Measurements from ENCODE around the gene C16orf96. TPM values are rescaled to one million over a fixed set of nuclear protein-coding genes. Genes with fewer than 3 reads are reported as not detected.

C16orf96 gene
- total and polyA plus RNA-seq, 2 of the 8 experiments (the other 6 are each of a cell fraction or from before 2014, with no cell fraction given) = 1.0 to 1.3 TPM

- TF ChIP-seq, protein P1, sequence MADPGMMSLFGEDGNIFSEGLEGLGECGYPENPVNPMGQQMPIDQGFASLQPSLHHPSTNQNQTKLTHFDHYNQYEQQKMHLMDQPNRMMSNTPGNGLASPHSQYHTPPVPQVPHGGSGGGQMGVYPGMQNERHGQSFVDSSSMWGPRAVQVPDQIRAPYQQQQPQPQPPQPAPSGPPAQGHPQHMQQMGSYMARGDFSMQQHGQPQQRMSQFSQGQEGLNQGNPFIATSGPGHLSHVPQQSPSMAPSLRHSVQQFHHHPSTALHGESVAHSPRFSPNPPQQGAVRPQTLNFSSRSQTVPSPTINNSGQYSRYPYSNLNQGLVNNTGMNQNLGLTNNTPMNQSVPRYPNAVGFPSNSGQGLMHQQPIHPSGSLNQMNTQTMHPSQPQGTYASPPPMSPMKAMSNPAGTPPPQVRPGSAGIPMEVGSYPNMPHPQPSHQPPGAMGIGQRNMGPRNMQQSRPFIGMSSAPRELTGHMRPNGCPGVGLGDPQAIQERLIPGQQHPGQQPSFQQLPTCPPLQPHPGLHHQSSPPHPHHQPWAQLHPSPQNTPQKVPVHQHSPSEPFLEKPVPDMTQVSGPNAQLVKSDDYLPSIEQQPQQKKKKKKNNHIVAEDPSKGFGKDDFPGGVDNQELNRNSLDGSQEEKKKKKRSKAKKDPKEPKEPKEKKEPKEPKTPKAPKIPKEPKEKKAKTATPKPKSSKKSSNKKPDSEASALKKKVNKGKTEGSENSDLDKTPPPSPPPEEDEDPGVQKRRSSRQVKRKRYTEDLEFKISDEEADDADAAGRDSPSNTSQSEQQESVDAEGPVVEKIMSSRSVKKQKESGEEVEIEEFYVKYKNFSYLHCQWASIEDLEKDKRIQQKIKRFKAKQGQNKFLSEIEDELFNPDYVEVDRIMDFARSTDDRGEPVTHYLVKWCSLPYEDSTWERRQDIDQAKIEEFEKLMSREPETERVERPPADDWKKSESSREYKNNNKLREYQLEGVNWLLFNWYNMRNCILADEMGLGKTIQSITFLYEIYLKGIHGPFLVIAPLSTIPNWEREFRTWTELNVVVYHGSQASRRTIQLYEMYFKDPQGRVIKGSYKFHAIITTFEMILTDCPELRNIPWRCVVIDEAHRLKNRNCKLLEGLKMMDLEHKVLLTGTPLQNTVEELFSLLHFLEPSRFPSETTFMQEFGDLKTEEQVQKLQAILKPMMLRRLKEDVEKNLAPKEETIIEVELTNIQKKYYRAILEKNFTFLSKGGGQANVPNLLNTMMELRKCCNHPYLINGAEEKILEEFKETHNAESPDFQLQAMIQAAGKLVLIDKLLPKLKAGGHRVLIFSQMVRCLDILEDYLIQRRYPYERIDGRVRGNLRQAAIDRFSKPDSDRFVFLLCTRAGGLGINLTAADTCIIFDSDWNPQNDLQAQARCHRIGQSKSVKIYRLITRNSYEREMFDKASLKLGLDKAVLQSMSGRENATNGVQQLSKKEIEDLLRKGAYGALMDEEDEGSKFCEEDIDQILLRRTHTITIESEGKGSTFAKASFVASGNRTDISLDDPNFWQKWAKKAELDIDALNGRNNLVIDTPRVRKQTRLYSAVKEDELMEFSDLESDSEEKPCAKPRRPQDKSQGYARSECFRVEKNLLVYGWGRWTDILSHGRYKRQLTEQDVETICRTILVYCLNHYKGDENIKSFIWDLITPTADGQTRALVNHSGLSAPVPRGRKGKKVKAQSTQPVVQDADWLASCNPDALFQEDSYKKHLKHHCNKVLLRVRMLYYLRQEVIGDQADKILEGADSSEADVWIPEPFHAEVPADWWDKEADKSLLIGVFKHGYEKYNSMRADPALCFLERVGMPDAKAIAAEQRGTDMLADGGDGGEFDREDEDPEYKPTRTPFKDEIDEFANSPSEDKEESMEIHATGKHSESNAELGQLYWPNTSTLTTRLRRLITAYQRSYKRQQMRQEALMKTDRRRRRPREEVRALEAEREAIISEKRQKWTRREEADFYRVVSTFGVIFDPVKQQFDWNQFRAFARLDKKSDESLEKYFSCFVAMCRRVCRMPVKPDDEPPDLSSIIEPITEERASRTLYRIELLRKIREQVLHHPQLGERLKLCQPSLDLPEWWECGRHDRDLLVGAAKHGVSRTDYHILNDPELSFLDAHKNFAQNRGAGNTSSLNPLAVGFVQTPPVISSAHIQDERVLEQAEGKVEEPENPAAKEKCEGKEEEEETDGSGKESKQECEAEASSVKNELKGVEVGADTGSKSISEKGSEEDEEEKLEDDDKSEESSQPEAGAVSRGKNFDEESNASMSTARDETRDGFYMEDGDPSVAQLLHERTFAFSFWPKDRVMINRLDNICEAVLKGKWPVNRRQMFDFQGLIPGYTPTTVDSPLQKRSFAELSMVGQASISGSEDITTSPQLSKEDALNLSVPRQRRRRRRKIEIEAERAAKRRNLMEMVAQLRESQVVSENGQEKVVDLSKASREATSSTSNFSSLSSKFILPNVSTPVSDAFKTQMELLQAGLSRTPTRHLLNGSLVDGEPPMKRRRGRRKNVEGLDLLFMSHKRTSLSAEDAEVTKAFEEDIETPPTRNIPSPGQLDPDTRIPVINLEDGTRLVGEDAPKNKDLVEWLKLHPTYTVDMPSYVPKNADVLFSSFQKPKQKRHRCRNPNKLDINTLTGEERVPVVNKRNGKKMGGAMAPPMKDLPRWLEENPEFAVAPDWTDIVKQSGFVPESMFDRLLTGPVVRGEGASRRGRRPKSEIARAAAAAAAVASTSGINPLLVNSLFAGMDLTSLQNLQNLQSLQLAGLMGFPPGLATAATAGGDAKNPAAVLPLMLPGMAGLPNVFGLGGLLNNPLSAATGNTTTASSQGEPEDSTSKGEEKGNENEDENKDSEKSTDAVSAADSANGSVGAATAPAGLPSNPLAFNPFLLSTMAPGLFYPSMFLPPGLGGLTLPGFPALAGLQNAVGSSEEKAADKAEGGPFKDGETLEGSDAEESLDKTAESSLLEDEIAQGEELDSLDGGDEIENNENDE (IDR thresholded peaks at IDR 0.05; ENCODE audit: insufficient replicate concordance, low read length) = no peak
- no peak for TF ChIP-seq CHD1 (IDR thresholded peaks at IDR 0.05; ENCODE audit: low read depth, low read length)
- TF ChIP-seq RAD21 (IDR thresholded peaks at IDR 0.05 in 1 of 2, conservative IDR thresholded peaks at IDR 0.05 in 1 of 2; ENCODE audit: low read depth in 2 of 2, low read length in 2 of 2) = no peak
- no peak for TF ChIP-seq SP1 (IDR thresholded peaks at IDR 0.05; ENCODE audit: low read depth, low read length)
- no peak for TF ChIP-seq BACH1 (IDR thresholded peaks at IDR 0.05; ENCODE audit: low read length)
- TF ChIP-seq KDM5A (IDR thresholded peaks at IDR 0.05; ENCODE audit: low read length) = no peak
- TF ChIP-seq HDAC6 (IDR thresholded peaks at IDR 0.05; ENCODE audit: low read depth, low read length) = no peak
- no peak for TF ChIP-seq CBX5 (IDR thresholded peaks at IDR 0.05; ENCODE audit: low read depth, low read length)
- TF ChIP-seq SP4 (IDR thresholded peaks at IDR 0.05; ENCODE audit: low read length) = no peak
- no peak for TF ChIP-seq TAF7 (optimal IDR thresholded peaks at IDR 0.05; ENCODE audit: borderline replicate concordance, low read depth, low read length)
Observed at GRCh38 chr16:4649744-4650442, 93.8 kb downstream of the C16orf96 start (continued).

Data from H1 (cell line).